MCF 10A (cell line): ENCODE measurements around the gene GNB5. TPM values are rescaled to one million over a fixed set of nuclear protein-coding genes. Genes with fewer than 3 reads are reported as not detected.

Source experiments
- BruUV-seq: library from RNA; stranded (reverse); fragments of 400-500 nt; replicated peaks from 2 replicates; lab custom pipeline; 2021; lab: Mats Ljungman, UMichigan
- CTCF ChIA-PET: fragments of 300-600 bp; sonication (Branson Sonifier 250); formaldehyde crosslinking; extraction: SDS; loops from one replicate; lab custom pipeline; 2021; ENCODE audit warnings: antibody characterized with exemption, inconsistent platforms; lab: Yijun Ruan, JAX
- POLR2A ChIA-PET: fragments of 300-600, 350-650 bp; sonication (Branson Sonifier 250); formaldehyde crosslinking; extraction: SDS; loops from one replicate; lab custom pipeline; 2020; ENCODE audit warnings: antibody characterized with exemption, inconsistent platforms; lab: Yijun Ruan, JAX
- DNase-seq: peaks from one replicate; pipeline ENCODE4 v3.0.0-alpha.2; 2018; ENCODE audit not compliant: unreplicated experiment
- H3K27ac Mint-ChIP-seq: one replicate; pipeline ENCODE4 v1.8.0; 2022; ENCODE audit warnings: mild to moderate bottlenecking, low read depth, mixed read lengths; ENCODE audit not compliant: unreplicated experiment
- H3K27me3 Mint-ChIP-seq: one replicate; pipeline ENCODE4 v1.8.0; 2022; ENCODE audit warnings: mixed read lengths; ENCODE audit not compliant: insufficient read depth, unreplicated experiment
- H3K36me3 Mint-ChIP-seq: one replicate; pipeline ENCODE4 v1.8.0; 2022; ENCODE audit warnings: mild to moderate bottlenecking, moderate library complexity, mixed read lengths; ENCODE audit not compliant: insufficient read depth, unreplicated experiment
- H3K4me1 Mint-ChIP-seq: one replicate; pipeline ENCODE4 v1.8.0; 2022; ENCODE audit warnings: mixed read lengths; ENCODE audit not compliant: insufficient read depth, unreplicated experiment
- H3K4me3 Mint-ChIP-seq: one replicate; pipeline ENCODE4 v1.8.0; 2022; ENCODE audit warnings: mild to moderate bottlenecking, moderate library complexity, mixed read lengths; ENCODE audit not compliant: unreplicated experiment
- H3K9me3 Mint-ChIP-seq: one replicate; pipeline ENCODE4 v1.8.0; 2022; ENCODE audit warnings: mixed read lengths; ENCODE audit not compliant: unreplicated experiment
- intact Hi-C: fragments of 100-400 bp; cut with micrococcal nuclease; formaldehyde crosslinking; loops from 2 replicates; pipeline ENCODE4 v1.14.1; 2022
- total RNA-seq: library from RNA; stranded (reverse); gene quantifications from 2 replicates; pipeline ENCODE4 v1.2.3, GENCODE V29; 2022
- TF ChIP-seq, protein P1 (sequence below): fragments of 200-600 bp; IDR thresholded peaks from one replicate; pipeline ENCODE4 v1.8.0; 2022; ENCODE audit warnings: antibody characterized with exemption, mild to moderate bottlenecking; ENCODE audit not compliant: unreplicated experiment

The GNB5 gene
- total RNA-seq, 1 experiment from 2014 or later = 31.8 TPM

DNA sequence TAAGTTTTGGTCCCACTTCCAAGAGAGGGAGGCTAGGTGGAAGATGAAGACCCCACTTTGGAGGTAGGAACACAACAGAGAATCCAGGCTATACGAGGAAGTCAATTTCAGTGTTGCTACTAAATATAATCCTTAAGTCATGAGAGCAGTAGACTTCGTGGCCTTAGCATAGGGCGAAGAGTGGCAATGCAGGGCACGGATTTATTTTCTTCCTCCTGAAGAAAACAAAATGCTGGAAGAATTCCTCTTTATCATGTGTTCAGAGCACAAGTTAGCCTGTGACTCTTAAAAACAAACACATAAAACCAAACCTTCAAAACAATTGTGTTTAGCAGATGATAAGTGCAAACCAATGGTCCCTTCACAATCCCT is 98.0 kb downstream of the GNB5 start:
- ChIA-PET CTCF (no interaction called here), POLR2A (interaction anchor here (1.6 to 9.6 kb wide), 3 partner anchors 10 to 86 kb away, joined by 3 to 71 read pairs (median 8); no protein-coding TSS in a partner anchor)
- no peaks in the 10 kb centered on the region for H3K27me3 Mint-ChIP-seq
- peak overlapping the region; percentile 48 for H3K4me3 Mint-ChIP-seq
- peak overlapping the region; percentile 99 for H3K27ac Mint-ChIP-seq
- TF ChIP-seq, protein P1, sequence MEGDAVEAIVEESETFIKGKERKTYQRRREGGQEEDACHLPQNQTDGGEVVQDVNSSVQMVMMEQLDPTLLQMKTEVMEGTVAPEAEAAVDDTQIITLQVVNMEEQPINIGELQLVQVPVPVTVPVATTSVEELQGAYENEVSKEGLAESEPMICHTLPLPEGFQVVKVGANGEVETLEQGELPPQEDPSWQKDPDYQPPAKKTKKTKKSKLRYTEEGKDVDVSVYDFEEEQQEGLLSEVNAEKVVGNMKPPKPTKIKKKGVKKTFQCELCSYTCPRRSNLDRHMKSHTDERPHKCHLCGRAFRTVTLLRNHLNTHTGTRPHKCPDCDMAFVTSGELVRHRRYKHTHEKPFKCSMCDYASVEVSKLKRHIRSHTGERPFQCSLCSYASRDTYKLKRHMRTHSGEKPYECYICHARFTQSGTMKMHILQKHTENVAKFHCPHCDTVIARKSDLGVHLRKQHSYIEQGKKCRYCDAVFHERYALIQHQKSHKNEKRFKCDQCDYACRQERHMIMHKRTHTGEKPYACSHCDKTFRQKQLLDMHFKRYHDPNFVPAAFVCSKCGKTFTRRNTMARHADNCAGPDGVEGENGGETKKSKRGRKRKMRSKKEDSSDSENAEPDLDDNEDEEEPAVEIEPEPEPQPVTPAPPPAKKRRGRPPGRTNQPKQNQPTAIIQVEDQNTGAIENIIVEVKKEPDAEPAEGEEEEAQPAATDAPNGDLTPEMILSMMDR = no peak
- DNase-seq = no peak
- peaks cover 12% of the 10 kb centered on the region for H3K36me3 Mint-ChIP-seq
- H3K4me1 Mint-ChIP-seq = peaks cover 34% of the 10 kb centered on the region
- intact Hi-C loops = loop anchor here (1.0 kb wide), 1 partner anchor 16 kb away; no protein-coding TSS in a partner anchor
- H3K9me3 Mint-ChIP-seq = peaks cover 12% of the 10 kb centered on the region
- BruUV-seq = TSS peak; percentile 92

DNA sequence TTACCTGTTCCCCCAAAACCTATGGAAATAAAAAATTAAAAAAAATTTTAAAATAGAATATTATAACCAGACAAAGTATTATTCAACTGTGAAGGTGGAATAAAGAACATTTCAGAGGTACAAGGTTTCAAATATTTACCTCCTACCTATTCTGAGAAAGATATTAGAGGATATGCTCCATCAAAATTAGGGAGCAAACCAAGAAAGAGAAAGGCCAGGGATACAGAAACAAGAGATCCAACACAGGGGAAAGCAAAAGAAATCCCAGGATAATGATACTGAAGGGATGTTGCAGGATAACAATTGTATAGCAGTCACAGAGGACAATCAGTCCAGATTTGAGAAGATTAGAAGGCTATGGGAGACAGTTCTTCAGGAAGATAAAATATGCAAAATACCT is 101.0 kb downstream of the GNB5 start:
- DNase-seq = no peak
- CTCF ChIA-PET = interaction anchor here (1.0 to 2.7 kb wide), 2 partner anchors 10 to 11 kb away, joined by 3 to 14 read pairs; no protein-coding TSS in a partner anchor
- no peak overlapping the region for H3K4me3 Mint-ChIP-seq
- no peaks in the 10 kb centered on the region for H3K36me3 Mint-ChIP-seq
- BruUV-seq = no TSS peak
- POLR2A ChIA-PET = interaction anchor here (1.0 to 9.6 kb wide), 5 partner anchors 12 to 70 kb away, joined by 3 to 71 read pairs (median 9); no protein-coding TSS in a partner anchor
- H3K4me1 Mint-ChIP-seq = peaks cover 21% of the 10 kb centered on the region
- H3K27me3 Mint-ChIP-seq = no peaks in the 10 kb centered on the region
- H3K27ac Mint-ChIP-seq = peak overlapping the region; percentile 23
- intact Hi-C loops = no loop called here
- TF ChIP-seq, protein P1 = no peak
- peaks cover 12% of the 10 kb centered on the region for H3K9me3 Mint-ChIP-seq

DNA sequence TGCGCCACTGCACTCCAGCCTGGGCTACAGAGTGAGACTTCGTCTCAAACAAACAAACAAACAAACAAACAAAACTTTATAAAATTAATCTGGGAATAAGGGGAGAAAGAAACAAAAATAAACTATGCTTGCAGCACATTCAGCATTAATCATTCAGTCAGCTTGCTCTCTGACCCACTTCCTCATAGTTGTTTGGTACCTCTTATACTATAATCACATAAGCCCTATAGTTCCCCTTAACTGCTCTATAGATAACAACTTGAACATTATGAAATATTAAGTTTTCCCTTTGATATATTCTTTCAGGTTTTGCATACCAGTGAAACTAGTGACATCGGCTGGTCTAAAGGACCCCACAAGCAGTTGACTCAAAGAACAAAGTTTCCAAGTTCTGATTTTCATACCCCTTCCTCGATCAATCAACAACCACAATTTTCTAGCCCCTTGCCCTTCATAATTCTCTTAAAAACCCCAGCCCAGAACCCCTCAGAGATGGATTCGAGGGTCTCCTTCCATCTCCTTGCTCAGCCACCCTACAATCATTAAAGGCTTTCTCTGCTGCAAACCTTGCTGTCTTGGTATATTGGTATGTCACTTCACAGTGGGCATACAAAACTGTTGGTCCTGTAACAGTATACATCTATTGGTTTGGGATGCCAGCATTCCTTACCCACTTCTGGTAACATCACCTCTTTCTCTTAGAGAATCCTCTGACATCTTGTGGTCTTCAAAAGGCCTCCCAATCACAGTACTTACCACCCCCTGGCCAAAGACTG is 105.0 kb downstream of the GNB5 start:
- no TSS peak for BruUV-seq
- POLR2A ChIA-PET = interaction anchor here (0.8 to 20.7 kb wide), 8 partner anchors 8 to 64 kb away, joined by 3 to 546 read pairs (median 4); partner anchors contain the start of gene MAPK6
- H3K27me3 Mint-ChIP-seq = no peaks in the 10 kb centered on the region
- H3K4me3 Mint-ChIP-seq = no peak overlapping the region
- TF ChIP-seq, protein P1 = no peak
- H3K27ac Mint-ChIP-seq = no peak overlapping the region
- peaks cover 11% of the 10 kb centered on the region for H3K4me1 Mint-ChIP-seq
- intact Hi-C loops = no loop called here
- DNase-seq = no peak
- H3K36me3 Mint-ChIP-seq = no peaks in the 10 kb centered on the region
- CTCF ChIA-PET = interaction anchor here (0.6 to 0.7 kb wide), 3 partner anchors 8 to 137 kb away, joined by 3 to 4 read pairs (median 3); no protein-coding TSS in a partner anchor
- H3K9me3 Mint-ChIP-seq = peaks cover 12% of the 10 kb centered on the region

DNA sequence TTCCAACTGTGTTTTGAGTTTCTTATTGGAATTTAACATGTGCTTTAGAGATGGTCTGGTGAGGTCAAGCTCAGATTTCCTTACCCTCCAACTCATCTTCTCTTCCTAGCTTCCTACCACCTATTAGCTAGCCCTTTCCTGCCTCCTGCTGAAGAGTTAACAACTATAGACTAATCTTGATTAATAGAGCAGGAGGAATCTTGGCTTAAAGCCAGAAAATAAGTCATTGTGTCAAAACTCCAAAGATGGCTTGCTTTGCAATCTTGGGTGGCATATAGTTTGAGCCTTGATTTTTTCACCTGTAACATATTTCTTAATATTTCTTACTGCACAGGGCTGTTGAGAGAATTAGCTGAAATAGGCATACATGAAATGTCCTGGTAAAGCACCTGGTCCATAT is 105.9 kb downstream of the GNB5 start:
- H3K4me1 Mint-ChIP-seq = peaks cover 11% of the 10 kb centered on the region

More for the DNA sequence above, 105.9 kb downstream of the GNB5 start:
- no peaks in the 10 kb centered on the region for H3K36me3 Mint-ChIP-seq
- intact Hi-C loops = no loop called here
- no peak overlapping the region for H3K27ac Mint-ChIP-seq
- TF ChIP-seq, protein P1 = no peak
- CTCF ChIA-PET = interaction anchor here (0.6 to 0.7 kb wide), 3 partner anchors 8 to 136 kb away, joined by 3 to 4 read pairs (median 3); no protein-coding TSS in a partner anchor
- BruUV-seq = no TSS peak
- peak; percentile 33 for DNase-seq
- H3K4me3 Mint-ChIP-seq = no peak overlapping the region
- no peaks in the 10 kb centered on the region for H3K27me3 Mint-ChIP-seq
- POLR2A ChIA-PET = interaction anchor here (0.8 to 20.7 kb wide), 9 partner anchors 7 to 63 kb away, joined by 3 to 546 read pairs (median 3); partner anchors contain the start of gene MAPK6
- peaks cover 9% of the 10 kb centered on the region for H3K9me3 Mint-ChIP-seq
